DND-41 (cell line): Measurements from ENCODE around the gene DDX1.

Experiments
- CTCF ChIP-seq: IDR thresholded peaks from 2 replicates; pipeline ENCODE4 v1.5.1; 2012; ENCODE audit warnings: borderline replicate concordance, low read length, moderate library complexity, mild to moderate bottlenecking; ENCODE audit not compliant: poor library complexity, severe bottlenecking; ENCODE audit errors: extremely low read depth
- EZH2 ChIP-seq: IDR thresholded peaks from 3 replicates; pipeline ENCODE4 v1.6.1; 2012; ENCODE audit warnings: borderline replicate concordance, low read depth, mild to moderate bottlenecking, moderate library complexity, low read length, inconsistent platforms; ENCODE audit not compliant: severe bottlenecking

GRCh38 chr2:15678909-15679308 lies 87.2 kb downstream of the DDX1 start:
- no peak for TF ChIP-seq CTCF
- TF ChIP-seq EZH2 = no peak
